ENCODE data around the gene PDLIM1.
A peak's percentile ranks its signal among the peaks of the same experiment; 100 is the strongest.

The PDLIM1 gene

DNA sequence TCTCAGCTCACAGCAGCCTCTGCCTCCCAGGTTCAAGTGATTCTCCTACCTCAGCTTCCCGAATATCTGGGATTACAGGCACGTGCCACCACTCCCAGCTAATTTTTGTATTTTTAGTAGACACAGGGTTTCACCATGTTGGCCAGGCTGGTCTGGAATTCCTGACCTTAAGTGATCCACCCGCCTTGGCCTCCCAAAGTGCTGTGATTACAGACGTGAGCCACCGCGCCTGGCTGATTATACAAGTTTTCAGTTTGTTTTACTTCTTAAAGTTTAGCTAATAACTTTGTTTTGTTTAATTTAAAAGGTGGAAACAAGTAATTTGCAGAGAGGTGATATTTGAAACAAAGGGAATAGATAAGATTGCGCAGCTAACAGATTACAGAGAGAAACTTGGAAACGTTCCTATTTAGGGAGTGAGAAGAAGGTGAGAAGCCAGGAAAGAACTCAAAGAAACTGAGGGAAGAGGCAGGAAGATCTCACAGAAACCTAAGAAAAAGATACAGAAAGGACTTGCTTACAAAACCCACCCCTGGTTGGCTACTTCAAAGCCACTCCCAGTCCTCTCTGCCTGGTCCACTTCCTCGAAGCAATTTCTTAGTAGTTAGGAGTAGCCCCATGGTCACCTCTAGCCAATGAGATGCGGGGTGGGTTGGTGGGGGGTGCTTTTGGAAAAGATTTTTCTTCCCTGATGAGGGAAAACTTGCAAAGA is 15.0 kb upstream of the PDLIM1 start:
- no peaks in the 10 kb centered on the region for H3K79me2 ChIP-seq
- no peaks in the 10 kb centered on the region for H3K9me3 ChIP-seq (ENCODE audit: control insufficient read depth, low read length)
- no peaks in the 10 kb centered on the region for H3K4me1 ChIP-seq
- H3K4me3 ChIP-seq (ENCODE audit: low read depth, low read length) = no peak overlapping the region
- no peak overlapping the region for H3K9ac ChIP-seq
- no peak overlapping the region for H3K27ac ChIP-seq
- H3K4me2 ChIP-seq (ENCODE audit: low read length) = no peak overlapping the region
- TF ChIP-seq, protein P1, sequence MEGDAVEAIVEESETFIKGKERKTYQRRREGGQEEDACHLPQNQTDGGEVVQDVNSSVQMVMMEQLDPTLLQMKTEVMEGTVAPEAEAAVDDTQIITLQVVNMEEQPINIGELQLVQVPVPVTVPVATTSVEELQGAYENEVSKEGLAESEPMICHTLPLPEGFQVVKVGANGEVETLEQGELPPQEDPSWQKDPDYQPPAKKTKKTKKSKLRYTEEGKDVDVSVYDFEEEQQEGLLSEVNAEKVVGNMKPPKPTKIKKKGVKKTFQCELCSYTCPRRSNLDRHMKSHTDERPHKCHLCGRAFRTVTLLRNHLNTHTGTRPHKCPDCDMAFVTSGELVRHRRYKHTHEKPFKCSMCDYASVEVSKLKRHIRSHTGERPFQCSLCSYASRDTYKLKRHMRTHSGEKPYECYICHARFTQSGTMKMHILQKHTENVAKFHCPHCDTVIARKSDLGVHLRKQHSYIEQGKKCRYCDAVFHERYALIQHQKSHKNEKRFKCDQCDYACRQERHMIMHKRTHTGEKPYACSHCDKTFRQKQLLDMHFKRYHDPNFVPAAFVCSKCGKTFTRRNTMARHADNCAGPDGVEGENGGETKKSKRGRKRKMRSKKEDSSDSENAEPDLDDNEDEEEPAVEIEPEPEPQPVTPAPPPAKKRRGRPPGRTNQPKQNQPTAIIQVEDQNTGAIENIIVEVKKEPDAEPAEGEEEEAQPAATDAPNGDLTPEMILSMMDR (IDR thresholded peaks at IDR 0.05) = no peak
- peak overlapping the region; percentile 51 for H2AFZ ChIP-seq
- no peaks in the 10 kb centered on the region for H3K36me3 ChIP-seq (ENCODE audit: control insufficient read depth, insufficient read depth, low read length)
- H3K27me3 ChIP-seq (ENCODE audit: control insufficient read depth, insufficient read depth, low read length) = no peaks in the 10 kb centered on the region

DNA sequence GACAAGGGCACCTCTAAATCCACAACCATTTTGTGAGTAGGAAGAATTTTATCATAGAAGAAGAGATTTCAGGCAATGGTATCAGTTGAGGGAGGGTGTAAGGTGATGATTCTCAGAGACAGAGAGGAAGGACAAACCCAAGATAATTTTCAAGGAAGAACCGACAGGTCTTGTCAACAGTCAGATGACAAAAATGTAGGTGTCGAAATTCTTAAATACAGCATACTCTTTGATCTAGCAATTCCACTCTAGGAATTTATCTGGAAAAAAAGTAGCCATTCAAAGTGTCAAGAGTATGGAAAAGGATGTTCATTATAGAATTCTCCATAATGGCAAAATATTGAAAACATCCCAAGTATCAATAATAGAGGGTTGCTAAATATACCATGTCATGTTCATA is 14.2 kb upstream of the PDLIM1 start:
- TF ChIP-seq, protein P1 (IDR thresholded peaks at IDR 0.05) = no peak
- Histone ChIP-seq H3K9ac (no peak overlapping the region), H3K27ac (no peak overlapping the region), H3K9me3 (ENCODE audit: control insufficient read depth, low read length) (no peaks in the 10 kb centered on the region), H3K4me1 (no peaks in the 10 kb centered on the region), H3K4me3 (ENCODE audit: low read depth, low read length) (no peak overlapping the region), H3K27me3 (ENCODE audit: control insufficient read depth, insufficient read depth, low read length) (no peaks in the 10 kb centered on the region), H2AFZ (no peak overlapping the region), H3K36me3 (ENCODE audit: control insufficient read depth, insufficient read depth, low read length) (no peaks in the 10 kb centered on the region), H3K79me2 (no peaks in the 10 kb centered on the region), H3K4me2 (ENCODE audit: low read length) (no peak overlapping the region)

DNA sequence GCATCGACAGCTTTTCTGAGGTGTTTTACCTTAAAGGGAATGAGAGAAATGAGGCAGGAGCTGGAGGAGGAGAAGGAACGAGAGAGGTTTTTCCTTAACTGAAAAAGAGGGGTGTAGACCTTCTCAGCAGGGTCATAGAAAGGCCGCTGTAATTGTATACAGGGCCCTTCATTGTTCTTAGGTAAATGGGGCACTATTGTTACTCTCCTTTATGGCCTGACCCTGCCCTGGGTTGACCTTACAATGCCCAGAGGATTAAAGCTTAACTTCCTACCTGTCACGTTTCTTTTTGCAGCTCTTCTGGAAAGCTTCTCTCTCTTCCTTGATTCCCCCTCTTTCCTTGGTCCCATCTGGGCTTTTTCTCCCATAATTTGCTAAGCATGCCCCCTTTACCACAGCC is 13.7 kb upstream of the PDLIM1 start:
- H3K4me3 ChIP-seq (ENCODE audit: low read depth, low read length) = no peak overlapping the region
- H3K27me3 ChIP-seq (ENCODE audit: control insufficient read depth, insufficient read depth, low read length) = no peaks in the 10 kb centered on the region
- TF ChIP-seq, protein P1 (IDR thresholded peaks at IDR 0.05) = no peak
- H2AFZ ChIP-seq = no peak overlapping the region
- no peaks in the 10 kb centered on the region for H3K9me3 ChIP-seq (ENCODE audit: control insufficient read depth, low read length)
- no peak overlapping the region for H3K9ac ChIP-seq
- no peak overlapping the region for H3K27ac ChIP-seq
- no peaks in the 10 kb centered on the region for H3K79me2 ChIP-seq
- H3K4me1 ChIP-seq = no peaks in the 10 kb centered on the region
- no peaks in the 10 kb centered on the region for H3K36me3 ChIP-seq (ENCODE audit: control insufficient read depth, insufficient read depth, low read length)
- no peak overlapping the region for H3K4me2 ChIP-seq (ENCODE audit: low read length)

DNA sequence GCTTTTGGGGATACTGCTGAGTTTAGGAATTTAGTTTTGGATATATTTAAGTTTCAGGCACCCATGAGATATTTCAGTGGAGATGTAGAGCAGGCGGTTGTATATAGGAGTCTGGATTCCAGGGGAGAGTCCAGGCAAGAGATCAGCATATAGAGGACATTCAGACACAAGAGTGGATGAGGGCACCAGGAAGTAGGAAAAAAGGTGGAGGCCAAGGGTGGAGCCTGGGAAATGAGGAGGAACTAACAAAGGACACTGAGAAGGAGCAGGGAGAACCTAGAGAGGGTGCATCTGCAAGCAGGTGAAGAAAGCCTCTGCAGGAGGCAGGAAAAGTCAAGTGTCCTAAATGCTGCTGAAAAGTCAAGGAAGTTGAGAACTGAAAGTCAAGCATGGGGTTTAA is 13.1 kb upstream of the PDLIM1 start:
- TF ChIP-seq, protein P1 (IDR thresholded peaks at IDR 0.05) = no peak
- no peak overlapping the region for H3K27ac ChIP-seq
- no peak overlapping the region for H3K4me3 ChIP-seq (ENCODE audit: low read depth, low read length)
- no peak overlapping the region for H2AFZ ChIP-seq
- H3K36me3 ChIP-seq (ENCODE audit: control insufficient read depth, insufficient read depth, low read length) = no peaks in the 10 kb centered on the region
- no peaks in the 10 kb centered on the region for H3K79me2 ChIP-seq
- no peak overlapping the region for H3K9ac ChIP-seq
- no peaks in the 10 kb centered on the region for H3K4me1 ChIP-seq
- H3K4me2 ChIP-seq (ENCODE audit: low read length) = no peak overlapping the region
- no peaks in the 10 kb centered on the region for H3K9me3 ChIP-seq (ENCODE audit: control insufficient read depth, low read length)
- H3K27me3 ChIP-seq (ENCODE audit: control insufficient read depth, insufficient read depth, low read length) = no peaks in the 10 kb centered on the region

DNA sequence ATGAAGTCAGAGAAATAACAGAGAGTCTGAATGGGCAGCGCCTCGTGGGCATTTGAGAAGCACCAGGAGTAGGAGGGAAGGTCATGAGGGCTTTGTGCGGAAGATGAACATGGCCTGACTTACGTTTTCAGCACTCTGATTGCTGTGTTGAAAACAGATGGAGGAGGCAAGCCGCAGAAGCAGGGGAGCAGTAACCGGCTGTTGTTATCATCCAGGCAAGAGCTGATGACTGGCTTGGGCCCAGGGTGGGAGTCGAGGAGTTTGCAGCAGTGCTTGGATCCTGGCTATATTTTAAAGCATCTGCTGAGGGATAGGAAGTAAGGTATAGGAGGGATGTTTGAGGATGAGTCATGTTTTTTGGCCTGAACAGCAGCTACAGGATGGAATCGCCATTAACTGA is 12.7 kb upstream of the PDLIM1 start:
- Histone ChIP-seq H3K27ac (no peak overlapping the region), H3K27me3 (ENCODE audit: control insufficient read depth, insufficient read depth, low read length) (no peaks in the 10 kb centered on the region), H3K79me2 (no peaks in the 10 kb centered on the region), H3K4me1 (no peaks in the 10 kb centered on the region), H3K4me3 (ENCODE audit: low read depth, low read length) (no peak overlapping the region), H3K9ac (no peak overlapping the region), H2AFZ (no peak overlapping the region), H3K9me3 (ENCODE audit: control insufficient read depth, low read length) (no peaks in the 10 kb centered on the region), H3K4me2 (ENCODE audit: low read length) (no peak overlapping the region), H3K36me3 (ENCODE audit: control insufficient read depth, insufficient read depth, low read length) (no peaks in the 10 kb centered on the region)
- TF ChIP-seq, protein P1 (IDR thresholded peaks at IDR 0.05) = no peak

Data from parathyroid adenoma (tissue), 2 donors.